T-helper 1 cell (primary cell): ENCODE data around the gene FNDC3A.
"Not testable (repeated sequence)": the region's sequence is repeated elsewhere in the genome, so short reads cannot be mapped to it uniquely, and the experiment has no call there.

ENCODE experiments used
- DNase-seq, 5 donors: peaks; one replicate each; pipeline ENCODE4 v3.0.0-alpha.2; 2012 to 2020

Gene FNDC3A

DNA sequence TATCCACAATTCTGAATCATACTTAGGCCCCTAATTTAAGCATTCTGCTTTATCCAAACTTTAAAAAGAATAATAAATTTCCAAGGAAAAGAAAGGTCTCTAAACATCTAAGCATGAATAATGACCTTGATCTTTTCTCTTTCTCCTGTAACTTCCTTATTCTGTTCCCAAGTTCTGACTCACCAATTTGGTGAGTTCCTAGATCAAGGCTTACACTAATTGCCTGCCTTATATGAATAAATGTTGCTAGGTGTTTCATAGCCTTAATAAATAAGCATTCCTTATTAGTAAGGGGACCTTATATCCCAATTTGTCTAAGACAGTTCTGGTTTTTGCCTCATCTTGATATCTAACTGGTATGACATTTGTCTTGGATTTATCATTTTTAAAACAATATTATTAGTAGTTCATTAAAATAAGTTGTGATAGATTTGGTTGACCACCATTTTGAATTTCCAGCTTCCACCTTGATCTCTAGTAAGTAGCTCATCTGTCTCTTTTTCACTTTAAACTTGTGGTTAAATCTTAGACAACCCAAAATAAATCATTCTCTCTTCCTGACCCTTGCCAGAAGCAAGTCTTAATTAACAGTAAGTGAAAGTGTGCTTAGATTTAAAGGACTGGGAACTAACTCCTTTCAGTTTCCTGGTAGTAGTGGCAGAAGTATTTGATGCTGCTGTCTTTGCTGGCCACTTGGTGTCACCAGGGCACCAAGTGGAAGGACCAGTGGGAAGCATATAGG lies 123.2 kb downstream of the FNDC3A start:
- no peak for DNase-seq

DNA sequence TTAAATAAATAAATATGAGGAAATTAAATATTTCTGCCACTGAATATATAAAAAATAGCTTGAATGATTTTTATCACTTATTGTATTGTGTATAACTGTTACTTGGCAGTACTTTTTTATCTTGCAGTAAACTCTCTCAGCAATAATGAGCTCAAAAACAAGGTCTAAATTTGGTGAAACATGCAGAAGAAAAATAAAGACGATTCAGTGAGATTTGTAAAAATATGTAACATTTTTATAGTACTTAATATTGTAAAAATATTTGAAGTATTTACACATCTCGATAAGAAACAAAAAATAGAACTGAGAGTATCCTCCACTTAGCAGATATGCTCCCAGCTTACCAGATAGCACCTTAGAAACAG lies 123.8 kb downstream of the FNDC3A start:
- DNase-seq: no peak

DNA sequence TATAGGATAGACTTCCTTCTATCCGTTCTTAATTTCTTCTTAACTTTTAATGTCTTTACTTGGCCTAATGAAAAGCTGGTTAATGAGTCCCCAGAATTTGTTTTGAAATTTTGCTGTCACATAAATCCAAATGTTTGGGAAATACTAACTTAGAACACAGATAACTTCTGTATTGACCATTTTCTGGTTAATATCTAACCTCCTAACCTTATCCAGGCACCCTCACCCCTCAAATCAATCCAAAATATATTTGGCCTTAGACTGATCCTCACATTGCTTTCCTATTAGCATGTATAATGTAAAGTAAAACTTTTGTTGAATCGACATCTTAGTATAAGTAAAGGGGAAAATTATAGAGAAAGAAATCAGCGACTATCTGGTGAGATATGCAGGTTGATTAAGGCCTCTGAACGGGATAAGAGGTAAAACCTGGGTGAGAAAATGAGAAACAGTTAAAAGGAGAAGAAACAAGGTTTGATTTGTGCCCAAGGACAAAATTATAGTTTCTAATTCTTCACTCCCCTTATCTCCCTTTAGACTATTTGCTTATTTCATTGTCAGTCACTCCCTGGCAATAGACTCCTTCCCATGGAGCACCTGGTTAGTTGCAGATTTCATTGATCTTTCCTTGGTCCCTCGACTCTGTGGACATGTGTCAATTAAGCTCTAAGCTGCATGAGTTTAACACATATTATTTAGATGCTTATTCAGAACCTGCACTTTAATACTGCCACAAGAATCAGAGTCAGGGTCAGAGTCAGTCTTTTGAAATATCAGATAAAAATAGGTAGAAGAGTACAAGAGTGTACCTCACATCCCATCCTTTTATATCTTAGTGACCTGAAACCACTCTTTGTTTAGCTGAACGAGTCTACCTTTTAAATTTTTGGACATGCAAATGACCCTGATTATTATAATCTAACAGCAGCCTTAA lies 125.2 kb downstream of the FNDC3A start:
- no peak for DNase-seq

DNA sequence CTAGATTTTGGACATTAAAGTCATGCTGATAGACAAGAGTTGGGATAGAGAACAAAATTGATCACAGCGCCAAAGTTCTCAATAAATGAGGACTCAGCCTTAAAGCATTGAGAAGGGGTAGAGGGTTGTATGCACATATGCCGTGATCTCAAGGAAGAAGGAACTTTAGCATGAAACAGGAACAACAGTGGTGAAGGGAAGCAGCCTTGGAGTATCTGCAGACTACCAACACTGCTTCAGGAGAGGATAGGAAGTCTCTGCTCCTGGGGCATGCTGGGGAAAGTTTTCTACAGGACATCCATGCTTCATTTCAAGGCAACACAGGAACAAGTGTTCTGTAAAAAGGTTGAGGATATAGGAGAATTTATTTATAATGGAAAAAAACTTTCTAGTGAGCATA lies 132.5 kb downstream of the FNDC3A start:
- DNase-seq: no peak

DNA sequence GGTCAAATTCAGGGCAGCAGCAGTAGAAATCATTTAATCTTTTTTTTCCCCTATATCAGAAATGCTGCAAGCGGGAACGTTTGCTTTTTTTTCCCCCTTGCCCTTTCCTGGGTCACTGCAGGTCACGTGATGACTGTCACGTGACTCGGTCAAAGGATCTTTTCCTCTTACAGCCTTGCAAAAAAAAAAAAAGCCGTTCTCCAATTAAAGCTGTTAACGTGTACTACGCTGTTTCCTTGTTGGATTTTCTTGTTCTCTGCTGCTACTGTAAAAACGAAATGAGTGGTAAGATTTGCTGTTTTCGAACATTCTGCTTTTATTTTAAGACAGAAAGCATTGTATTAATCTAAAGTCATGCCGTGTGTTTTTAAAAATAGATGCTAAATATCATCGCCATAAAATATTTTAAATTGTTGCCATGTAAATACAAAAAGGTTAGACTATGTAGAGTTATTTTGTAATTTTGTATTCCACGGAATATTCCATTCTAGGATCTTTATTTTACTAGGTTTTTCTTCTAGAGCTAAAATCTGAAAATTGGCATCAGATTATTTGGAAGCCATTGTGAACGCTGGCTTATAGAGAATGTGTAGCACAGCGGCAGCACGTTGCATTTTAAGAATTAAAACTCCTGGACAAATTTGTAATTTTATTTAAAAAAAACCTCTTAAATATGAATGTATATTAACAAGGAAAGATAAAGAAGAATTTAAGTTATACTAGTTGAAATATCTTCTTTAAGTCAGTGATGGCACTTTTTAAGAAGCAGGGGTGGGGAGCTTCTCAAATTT lies 134.6 kb downstream of the FNDC3A start:
- peak; percentile 46 to 88 (median 68) for DNase-seq

DNA sequence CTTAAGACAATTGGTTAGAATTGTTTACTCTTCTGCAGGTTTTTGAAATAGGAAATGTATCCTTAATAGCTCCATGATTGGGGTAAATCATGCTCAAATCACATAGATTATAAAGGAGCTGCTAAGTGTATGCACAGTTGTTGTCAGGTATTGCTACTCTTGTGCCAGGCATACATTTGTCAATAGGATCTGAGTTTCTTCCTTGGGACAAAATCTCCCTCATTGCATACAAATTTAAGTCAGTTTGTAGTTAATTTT lies 135.1 kb downstream of the FNDC3A start:
- no peak for DNase-seq

DNA sequence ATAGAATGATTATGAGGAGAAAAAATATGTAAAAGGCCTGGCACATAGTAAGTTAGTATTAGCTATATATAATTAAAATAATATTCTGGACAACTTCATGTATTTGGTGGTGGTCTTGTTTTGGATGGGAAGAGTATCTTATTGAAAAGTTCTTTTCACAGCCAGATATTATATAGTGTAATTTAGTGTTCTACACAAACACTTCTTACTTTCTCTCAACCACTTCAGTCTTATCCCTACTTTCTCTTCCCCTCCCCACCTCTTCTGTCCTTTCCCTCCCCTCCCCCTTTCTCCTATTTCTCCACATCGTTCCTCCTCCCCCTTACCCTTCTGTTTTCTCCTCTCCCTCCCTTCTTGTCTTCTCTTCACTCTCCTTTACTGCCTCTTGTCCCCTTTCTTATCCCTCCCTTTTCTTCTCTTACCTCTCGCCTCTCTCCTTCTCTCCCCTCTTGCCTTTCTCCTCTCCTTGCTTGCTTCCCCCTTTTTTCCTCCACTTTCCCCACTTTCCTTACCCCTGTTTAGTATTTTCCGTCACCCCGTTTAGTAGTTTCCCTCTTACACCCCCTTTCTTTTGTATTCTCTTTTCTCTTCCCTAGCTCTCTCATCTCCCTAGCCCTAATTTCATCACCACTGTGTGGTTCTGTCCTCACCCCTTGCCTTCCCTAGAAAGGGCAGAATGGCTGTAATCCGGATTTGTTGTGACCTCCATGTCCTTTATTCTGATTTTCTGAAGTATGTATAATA lies 137.2 kb downstream of the FNDC3A start:
- no peak for DNase-seq

DNA sequence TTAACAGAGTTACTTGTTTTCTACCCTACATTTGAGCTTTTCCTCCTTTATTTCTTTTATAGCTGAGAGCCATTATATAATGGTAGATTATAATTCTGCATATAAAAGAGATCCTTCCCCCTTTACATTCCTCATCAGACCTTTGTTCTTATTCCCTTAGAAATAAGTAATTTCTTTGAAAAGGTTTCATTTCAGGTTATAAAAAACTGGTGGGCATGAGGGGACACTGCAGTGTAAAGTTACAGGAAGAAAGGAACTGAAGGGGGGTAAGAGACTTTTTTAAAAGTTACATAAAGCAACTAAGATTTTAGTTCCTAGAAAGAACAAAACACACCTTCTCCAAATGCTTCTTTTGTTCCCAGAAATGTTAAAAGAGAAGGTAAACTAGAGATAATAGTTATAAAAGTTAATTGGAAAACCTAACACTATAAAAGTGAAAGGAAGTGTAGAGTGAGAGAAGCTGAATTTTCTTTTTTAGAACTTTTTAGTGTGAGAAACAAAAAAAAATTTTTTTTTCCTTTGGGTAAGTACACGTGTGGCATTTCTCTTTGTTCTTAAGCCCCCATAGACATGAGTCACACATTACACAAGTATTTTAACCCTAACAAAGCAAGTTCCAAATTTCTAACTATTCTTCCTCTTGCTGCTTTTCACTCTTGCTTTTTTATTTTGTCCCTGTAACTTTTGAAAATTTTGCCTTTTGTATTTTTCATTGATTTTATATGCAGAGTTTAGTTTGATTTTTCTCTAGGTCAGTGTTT lies 138.0 kb downstream of the FNDC3A start:
- no peak for DNase-seq

DNA sequence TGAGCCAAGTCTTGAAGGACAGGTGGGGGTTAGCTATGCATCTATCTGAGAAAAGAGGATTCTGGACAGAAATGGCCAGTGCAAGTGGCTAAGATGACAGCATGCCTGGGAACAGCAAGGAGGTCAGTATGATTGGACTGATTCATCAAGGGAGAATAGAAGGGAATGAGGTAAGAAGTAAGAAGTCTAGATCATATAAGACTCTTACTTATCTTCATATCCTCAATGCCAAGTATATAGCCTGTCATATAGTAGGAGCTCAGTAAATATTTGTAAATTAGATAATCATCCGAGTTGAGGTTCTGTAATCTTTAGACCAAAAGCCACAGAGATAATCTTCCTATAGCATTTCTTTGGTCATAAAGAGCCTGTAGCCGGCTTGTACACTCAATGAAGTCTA lies 141.2 kb downstream of the FNDC3A start:
- DNase-seq: no peak

DNA sequence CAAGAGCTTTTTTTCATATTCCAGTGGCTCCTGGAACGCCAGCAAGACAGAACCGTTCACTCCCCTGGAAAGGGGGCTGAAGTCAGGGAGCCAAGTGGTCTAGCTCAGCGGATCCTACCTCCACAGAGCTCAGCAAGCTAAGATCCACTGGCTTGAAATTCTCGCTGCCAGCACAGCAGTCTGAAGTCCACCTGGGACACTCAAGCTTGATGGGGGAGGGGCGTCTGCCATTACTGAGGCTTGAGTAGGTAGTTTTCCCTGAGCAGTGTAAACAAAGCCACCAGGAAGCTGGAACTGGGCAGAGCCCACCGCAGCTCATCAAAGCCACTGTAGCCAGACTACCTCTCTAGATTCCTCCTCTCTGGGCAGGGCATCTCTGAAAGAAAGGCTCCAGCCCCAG lies 142.7 kb downstream of the FNDC3A start:
- not testable (repeated sequence) for DNase-seq

DNA sequence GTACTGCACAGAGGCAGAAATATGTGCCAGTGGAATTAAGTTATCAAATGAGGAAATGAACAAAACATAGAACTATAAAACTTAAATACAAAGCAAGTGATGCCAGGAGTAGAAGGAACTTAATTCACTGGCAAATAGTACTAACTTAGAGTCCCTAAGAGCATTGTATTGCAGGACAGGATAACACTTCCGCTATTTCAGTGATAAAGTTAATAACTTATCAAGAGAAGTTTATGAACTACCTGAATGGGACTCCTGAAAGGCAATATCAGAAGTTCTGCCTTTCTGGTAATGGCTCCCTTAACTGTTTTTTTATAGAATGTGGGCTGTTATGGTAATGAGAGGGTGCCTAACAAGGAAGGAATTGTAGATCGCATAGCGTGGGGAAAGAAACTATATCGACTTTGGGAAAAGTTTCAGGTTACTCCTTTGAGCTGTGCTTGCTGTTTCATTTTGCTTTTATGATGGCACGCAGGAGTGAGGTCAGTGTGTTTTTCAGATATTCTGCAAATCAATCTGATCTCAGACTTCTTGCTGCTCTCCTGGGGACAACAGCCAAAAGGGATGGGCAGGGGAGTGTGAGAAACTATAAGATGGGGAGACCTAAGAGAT lies 149.1 kb downstream of the FNDC3A start:
- no peak for DNase-seq

DNA sequence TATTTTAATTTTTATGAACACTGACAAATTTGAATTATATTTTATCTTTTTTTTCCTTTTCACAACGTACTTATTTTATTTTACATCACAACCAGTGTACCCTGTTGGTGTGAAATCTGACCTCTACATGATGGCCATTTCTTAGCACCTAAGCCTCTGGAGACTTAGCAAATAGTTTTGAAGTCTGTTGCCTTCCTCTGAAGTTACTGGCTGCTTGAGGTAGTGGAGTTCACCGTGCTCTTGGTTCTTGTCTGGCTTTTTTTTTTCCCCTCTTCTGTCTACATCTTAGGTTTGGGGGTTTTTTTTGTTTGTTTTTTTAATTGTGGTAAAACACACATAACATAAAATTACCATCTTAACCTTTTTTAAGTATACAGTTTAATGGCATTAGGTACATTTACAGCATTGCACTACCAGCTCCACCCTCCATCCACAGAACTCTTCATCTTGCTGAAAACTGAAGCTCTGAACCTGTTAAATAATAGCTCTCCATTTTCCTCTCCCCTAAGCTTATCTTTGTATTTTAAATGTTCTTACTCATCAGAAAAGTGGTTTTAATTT lies 150.3 kb downstream of the FNDC3A start:
- DNase-seq: no peak

DNA sequence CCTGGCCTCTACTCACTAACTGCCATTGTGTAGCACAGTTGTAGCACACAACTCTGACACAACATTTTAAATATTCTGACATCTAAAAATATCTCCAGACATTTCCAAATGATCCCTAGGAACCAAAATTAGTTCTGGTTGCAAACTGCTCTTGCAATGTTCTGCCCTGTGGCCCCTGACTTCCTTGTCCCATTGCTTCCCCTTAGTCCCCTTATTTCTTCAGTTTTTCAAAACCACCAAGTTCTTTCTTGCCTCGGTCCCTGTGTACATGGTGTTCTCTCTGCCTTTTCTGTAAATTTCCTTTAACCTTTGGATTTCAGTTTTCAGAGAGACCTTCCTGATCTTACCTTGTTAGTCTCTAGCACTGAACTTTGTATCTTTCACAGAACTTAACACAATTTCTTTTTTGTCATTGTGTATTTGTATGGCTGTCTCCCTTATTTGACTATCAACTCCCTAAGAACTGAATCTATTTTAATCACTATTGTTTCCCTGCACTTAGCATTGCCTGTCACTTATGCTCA lies 156.8 kb downstream of the FNDC3A start:
- no peak for DNase-seq

DNA sequence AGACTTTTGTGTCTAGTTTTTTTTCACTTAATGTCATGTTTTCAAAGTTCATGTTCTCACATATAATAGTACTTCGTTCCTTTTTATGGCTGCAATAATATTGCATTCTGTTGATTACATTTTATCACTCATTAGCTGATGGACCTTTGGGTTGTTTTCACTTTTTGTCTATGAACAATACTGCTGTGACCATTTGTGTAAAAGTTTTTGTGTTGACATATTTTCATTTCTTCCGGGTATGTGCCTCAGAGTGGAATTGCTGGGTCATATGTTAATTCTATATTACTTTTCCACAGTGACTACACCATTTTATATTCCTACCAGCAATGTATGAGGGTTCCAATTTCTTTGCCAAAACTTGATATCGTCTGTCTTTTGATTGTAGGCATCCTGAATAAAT lies 158.6 kb downstream of the FNDC3A start:
- DNase-seq: no peak

DNA sequence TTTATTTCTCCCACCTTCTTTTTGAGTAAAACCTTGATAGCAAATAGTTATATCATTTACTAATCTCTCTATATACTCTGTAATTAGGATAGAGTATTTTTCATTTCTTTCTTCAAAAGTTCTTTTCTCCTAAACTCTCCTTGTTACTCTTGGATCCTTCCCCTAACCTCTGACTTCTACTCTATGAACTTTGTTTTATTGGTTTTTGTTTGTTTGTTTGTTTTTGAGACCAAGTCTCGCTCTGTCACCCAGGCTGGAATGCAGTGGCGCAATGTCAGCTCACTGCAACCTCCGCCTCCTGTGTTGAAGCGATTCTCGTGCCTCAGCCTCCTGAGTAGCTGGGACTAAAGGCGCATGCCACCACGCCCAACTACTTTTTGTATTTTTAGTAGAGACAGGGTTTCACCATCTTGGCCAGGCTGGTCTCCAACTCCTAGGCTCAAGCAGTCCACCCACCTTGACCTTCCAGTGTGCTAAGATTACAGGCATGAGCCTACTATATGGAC lies 161.5 kb downstream of the FNDC3A start:
- not testable (repeated sequence) for DNase-seq

DNA sequence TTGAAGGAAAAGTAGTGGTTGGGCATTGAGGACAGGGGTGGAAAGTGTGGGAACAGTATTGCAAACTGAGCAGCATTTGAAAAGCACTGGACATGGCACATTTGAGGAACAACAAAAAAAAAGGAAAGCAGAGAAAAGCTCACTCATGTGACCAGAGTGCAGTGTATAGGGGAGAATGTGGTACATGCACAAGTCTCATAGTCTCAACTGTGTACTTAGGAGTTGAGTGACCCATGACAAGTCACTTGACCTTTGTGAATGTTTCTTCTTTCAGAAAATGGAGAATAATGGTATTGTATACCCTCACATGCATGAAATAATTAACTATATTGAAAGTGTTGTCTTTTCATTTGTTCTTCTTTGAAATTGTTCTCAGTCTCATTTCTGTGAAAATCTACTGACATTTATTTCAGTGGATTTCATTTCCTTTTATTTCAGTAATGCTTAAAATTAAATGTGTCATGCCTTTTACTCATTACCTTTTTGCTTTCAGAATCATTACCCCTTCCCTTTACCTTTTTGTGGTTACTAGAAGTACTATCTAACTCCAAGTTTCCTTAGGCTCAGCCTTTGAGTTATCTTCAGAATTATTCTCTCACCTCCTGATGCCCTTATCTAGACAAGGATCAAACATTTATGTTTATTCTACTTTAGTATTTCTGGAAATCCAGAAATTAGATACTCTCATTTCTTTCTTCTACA lies 165.3 kb downstream of the FNDC3A start:
- no peak for DNase-seq

DNA sequence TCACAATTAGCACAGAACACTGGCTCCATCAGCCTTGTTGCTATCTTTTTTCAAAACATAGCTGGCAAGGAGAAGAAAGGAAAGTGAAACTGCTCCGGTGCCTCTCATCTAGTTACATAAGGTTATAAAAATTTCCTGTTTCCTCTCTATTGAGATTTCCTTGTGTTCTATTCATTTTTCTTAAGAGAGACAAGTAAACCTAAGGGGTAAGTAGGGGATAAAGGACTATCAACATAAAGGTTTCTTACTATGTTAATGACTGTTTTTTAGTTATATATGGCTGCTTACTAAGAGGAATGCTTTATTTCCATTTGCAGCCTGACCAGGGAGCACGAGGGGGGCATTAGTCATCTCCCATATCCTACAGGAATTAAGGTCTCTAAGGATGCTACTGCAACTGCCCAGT lies 171.2 kb downstream of the FNDC3A start:
- DNase-seq: peak in 2 of 5 donors; percentile 11 to 23

DNA sequence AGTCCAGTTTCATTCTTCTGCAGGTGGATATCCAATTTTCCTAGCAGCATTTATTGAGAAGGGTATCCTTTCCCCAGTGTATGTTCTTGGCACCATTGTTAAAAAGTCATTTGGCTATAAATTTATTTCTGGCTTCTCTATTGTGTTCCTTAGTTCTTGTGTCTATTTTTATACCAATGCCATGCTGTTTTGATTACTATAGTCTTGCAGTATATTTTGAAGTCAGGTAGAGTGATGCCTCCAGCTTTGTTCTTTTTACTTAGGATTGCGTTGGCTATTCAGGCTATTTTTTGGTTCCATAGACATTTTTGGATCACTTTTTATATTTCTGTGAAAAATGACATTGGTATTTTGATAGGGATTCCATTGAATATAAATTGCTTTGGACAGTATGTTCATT lies 172.7 kb downstream of the FNDC3A start:
- no peak for DNase-seq

DNA sequence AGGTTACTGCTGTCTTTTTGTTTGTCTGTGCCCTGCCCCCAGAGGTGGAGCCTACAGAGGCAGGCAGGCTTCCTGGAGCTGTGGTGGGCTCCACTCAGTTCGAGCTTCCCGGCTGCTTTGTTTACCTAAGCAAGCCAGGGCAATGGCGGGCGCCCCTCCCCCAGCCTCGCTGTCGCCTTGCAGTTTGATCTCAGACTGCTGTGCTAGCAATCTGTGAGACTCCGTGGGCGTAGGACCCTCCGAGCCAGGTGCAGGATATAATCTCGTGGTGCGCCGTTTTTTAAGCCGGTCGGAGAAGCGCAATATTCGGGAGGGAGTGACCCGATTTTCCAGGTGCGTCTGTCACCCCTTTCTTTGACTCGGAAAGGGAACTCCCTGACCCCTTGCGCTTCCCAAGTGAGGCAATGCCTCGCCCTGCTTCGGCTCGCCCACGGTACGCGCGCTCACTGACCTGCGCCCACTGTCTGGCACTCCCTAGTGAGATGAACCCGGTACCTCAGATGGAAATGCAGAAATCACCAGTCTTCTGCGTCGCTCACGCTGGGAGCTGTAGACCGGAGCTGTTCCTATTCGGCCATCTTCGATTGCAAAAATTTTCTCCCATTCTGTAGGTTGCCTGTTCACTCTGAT lies 182.4 kb downstream of the FNDC3A start:
- not testable (repeated sequence) for DNase-seq

DNA sequence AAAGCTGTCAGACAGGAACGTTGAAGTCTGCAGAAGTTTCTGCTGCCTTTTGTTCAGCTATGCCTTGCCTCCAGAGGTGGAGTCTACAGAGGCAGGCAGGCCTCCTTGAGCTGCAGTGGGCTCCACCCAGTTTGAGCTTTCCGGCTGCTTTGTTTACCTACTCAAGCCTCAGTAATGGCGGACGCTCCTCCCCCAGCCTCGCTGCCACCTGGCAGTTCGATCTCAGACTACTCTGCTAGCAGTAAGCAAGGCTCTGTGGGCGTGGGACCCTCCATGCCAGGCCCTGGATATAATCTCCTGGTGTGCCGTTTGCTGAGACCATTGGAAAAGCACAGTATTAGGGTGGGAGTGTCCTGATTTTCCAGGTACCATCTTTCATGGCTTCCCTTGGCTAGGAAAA lies 187.4 kb downstream of the FNDC3A start:
- not testable (repeated sequence) for DNase-seq
